T1000 (cell line): ENCODE data around the gene C2CD4B.
A peak's percentile ranks its signal among the peaks of the same experiment; 100 is the strongest.

Experiments used
- DNase-seq: peaks from one replicate; lab custom pipeline; 2025; ENCODE audit warnings: mixed read lengths; lab: John Stamatoyannopoulos, UW

C2CD4B gene

GRCh38 chr15:62149729-62150128, 15.4 kb downstream of the C2CD4B start:
- no peak for DNase-seq

GRCh38 chr15:62147551-62147950, 17.5 kb downstream of the C2CD4B start:
- no peak for DNase-seq

GRCh38 chr15:62147149-62147548, 17.9 kb downstream of the C2CD4B start:
- no peak for DNase-seq

- DNase-seq = no peak
Observed at GRCh38 chr15:62145015-62145735, 19.9 kb downstream of the C2CD4B start.

GRCh38 chr15:62142736-62143135, 22.3 kb downstream of the C2CD4B start:
- DNase-seq = no peak

- no peak for DNase-seq
Observed at GRCh38 chr15:62141643-62142588, 23.2 kb downstream of the C2CD4B start.

- DNase-seq = no peak
Observed at GRCh38 chr15:62141200-62141599, 23.9 kb downstream of the C2CD4B start.

GRCh38 chr15:62138124-62138523, 27.0 kb downstream of the C2CD4B start:
- no peak for DNase-seq

GRCh38 chr15:62136911-62137865, 27.9 kb downstream of the C2CD4B start:
- DNase-seq = no peak

- DNase-seq = peak; percentile 40
Observed at GRCh38 chr15:62135532-62136134, 29.5 kb downstream of the C2CD4B start.

- DNase-seq = no peak
Observed at GRCh38 chr15:62133141-62133540, 31.9 kb downstream of the C2CD4B start.

GRCh38 chr15:62128916-62129315, 36.2 kb downstream of the C2CD4B start:
- no peak for DNase-seq

GRCh38 chr15:62126364-62126763, 38.7 kb downstream of the C2CD4B start:
- no peak for DNase-seq

GRCh38 chr15:62125773-62126172, 39.3 kb downstream of the C2CD4B start:
- DNase-seq = no peak

- DNase-seq = no peak
Observed at GRCh38 chr15:62124973-62125303, 40.1 kb downstream of the C2CD4B start.

- DNase-seq = no peak
Observed at GRCh38 chr15:62124176-62124972, 40.7 kb downstream of the C2CD4B start.

- no peak for DNase-seq
Observed at GRCh38 chr15:62122249-62122648, 42.8 kb downstream of the C2CD4B start.

GRCh38 chr15:62121273-62122015, 43.6 kb downstream of the C2CD4B start:
- no peak for DNase-seq

- DNase-seq = no peak
Observed at GRCh38 chr15:62120776-62121175, 44.3 kb downstream of the C2CD4B start.

- DNase-seq = no peak
Observed at GRCh38 chr15:62119874-62120273, 45.2 kb downstream of the C2CD4B start.
